ENCODE results near the gene HS3ST5. TPM values are rescaled to one million over a fixed set of nuclear protein-coding genes. Genes with fewer than 3 reads are reported as not detected.

HS3ST5 gene
- total and polyA plus RNA-seq, 2 donors = 0.02 to 0.05 TPM

DNA sequence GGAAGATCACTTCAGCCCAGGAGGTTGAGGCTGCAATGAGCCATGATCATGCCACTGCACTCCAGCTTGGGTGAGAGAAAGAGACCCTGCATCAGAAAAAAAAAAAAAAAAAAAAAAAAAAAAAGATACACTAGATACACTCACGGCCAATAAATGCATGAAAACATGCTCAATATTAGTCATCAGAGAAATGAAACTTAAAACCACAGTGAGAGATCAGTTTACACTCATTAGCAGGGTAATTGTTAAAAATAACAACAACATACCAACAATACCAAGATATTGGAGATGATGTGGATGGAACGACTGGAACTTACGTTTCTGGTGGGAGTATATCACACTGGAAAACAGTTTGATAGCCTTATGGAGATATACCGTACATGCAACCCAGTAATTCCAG, 29.9 kb downstream of the HS3ST5 start:
- 92% methylated on average over 4 of the region's 4 CpGs for WGBS

DNA sequence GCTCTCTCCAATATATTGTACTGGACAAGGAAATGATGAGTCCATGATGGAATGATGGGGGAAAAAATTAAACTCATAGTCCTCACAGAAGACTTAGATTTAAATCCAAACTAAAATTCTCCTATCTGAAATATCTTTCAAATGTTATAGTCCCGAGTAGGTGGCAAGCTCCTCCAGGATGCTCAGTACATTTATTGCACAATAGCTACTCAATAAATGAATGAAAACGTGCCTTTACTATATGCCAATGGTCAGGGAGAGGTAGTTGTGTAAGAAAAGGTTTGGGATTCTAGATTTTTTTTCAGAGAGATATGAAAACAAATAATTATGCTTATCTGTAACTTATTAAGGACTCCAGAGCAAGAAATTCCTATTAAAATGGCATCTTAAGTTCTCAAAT, 32.8 kb downstream of the HS3ST5 start:
- Histone ChIP-seq H3K4me3 (ENCODE audit: low read length in 2 of 2) (no peak overlapping the region), H3K27ac (ENCODE audit: low read depth in 1 of 2, low read length in 1 of 2) (no peak overlapping the region), H3K4me1 (ENCODE audit: control insufficient read depth in 2 of 2, insufficient read depth in 2 of 2, low read length in 2 of 2) (no peaks in the 10 kb centered on the region), H3K27me3 (ENCODE audit: control insufficient read depth in 2 of 2, insufficient read depth in 1 of 2, low read length in 1 of 2) (no peaks in the 10 kb centered on the region), H3K9me3 (ENCODE audit: control insufficient read depth in 2 of 2, insufficient read depth in 1 of 2, low read length in 1 of 2) (no peaks in the 10 kb centered on the region), H3K36me3 (ENCODE audit: control insufficient read depth in 2 of 2, insufficient read depth in 2 of 2, low read length in 1 of 2) (no peaks in the 10 kb centered on the region)
- DNase-seq (ENCODE audit: low read depth in 6 of 9, low spot score in 9 of 9) = no peak
- 86% methylated on average over 2 of the region's 2 CpGs for WGBS

More for the DNA sequence above, 29.9 kb downstream of the HS3ST5 start:
- DNase-seq (ENCODE audit: low read depth in 6 of 9, low spot score in 9 of 9) = no peak
- H3K9me3 ChIP-seq (ENCODE audit: control insufficient read depth in 2 of 2, insufficient read depth in 1 of 2, low read length in 1 of 2) = no peaks in the 10 kb centered on the region
- H3K4me3 ChIP-seq (ENCODE audit: low read length in 2 of 2) = no peak overlapping the region
- H3K4me1 ChIP-seq (ENCODE audit: control insufficient read depth in 2 of 2, insufficient read depth in 2 of 2, low read length in 2 of 2) = no peaks in the 10 kb centered on the region
- no peaks in the 10 kb centered on the region for H3K27me3 ChIP-seq (ENCODE audit: control insufficient read depth in 2 of 2, insufficient read depth in 1 of 2, low read length in 1 of 2)
- no peaks in the 10 kb centered on the region for H3K36me3 ChIP-seq (ENCODE audit: control insufficient read depth in 2 of 2, insufficient read depth in 2 of 2, low read length in 1 of 2)
- no peak overlapping the region for H3K27ac ChIP-seq (ENCODE audit: low read depth in 1 of 2, low read length in 1 of 2)

DNA sequence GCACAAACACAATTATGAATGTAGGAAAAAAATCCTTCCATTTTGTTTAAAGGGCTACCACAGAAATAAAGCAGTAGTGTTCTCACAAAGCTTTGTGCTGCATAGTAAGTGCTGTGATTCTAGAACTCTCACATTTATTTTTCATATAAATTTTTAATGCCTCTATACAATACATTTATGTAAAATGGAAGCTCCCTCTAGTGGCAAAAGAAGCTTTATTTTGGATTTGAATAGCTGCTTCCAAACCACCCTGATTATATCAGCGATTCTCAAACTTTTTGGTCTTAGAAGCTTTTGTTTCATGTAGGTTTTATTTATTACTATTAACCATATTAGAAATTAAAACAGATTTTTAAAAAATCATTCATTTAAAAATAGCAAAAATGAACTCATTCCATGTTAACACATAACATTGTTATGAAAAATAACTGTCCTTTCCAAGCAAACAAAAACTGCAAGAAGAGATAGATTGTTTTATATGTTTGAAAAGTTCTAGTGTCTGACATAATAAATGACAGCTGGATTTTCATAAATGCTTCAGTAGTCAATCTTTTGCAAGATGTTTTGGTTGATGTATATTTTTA, 38.4 kb downstream of the HS3ST5 start:
- Histone ChIP-seq H3K27ac (ENCODE audit: low read depth in 1 of 2, low read length in 1 of 2) (no peak overlapping the region), H3K27me3 (ENCODE audit: control insufficient read depth in 2 of 2, insufficient read depth in 1 of 2, low read length in 1 of 2) (no peaks in the 10 kb centered on the region), H3K4me3 (ENCODE audit: low read length in 2 of 2) (no peak overlapping the region), H3K36me3 (ENCODE audit: control insufficient read depth in 2 of 2, insufficient read depth in 2 of 2, low read length in 1 of 2) (no peaks in the 10 kb centered on the region), H3K4me1 (ENCODE audit: control insufficient read depth in 2 of 2, insufficient read depth in 2 of 2, low read length in 2 of 2) (no peaks in the 10 kb centered on the region), H3K9me3 (ENCODE audit: control insufficient read depth in 2 of 2, insufficient read depth in 1 of 2, low read length in 1 of 2) (no peaks in the 10 kb centered on the region)
- peak in 1 of 9 donors; percentile 10 for DNase-seq (ENCODE audit: low read depth in 6 of 9, low spot score in 9 of 9)
- WGBS = 83% methylated on average over 1 of the region's 1 CpG

DNA sequence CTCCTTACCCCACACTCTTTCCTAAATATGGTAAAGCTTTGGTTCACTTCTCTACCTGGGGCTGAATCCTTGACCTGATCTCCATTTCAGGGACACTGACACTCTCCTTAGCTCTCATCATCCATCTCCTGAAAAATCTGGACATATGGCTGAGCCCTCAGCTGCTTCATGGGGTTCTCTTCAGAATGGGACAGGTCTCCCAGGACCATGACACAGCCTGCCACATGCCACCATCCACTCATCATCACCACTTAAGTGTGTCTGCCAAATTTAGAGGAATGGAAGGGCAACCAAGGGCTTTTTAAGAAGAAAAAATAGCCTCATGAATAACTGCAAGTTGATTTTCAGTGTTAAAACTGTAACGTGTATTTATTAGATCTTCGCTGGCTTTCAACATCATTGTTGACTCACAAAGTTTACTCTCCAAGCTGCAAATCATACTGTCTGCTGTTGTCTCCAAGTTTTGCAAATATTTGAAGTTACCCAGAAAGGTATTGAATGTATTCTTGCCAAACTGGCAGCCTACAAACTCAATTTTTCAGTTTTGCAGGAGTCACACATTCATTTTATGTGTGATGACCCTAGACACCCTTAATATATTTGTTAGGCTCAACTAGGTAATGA, 41.1 kb downstream of the HS3ST5 start:
- H3K4me1 ChIP-seq (ENCODE audit: control insufficient read depth in 2 of 2, insufficient read depth in 2 of 2, low read length in 2 of 2) = no peaks in the 10 kb centered on the region
- H3K27ac ChIP-seq (ENCODE audit: low read depth in 1 of 2, low read length in 1 of 2) = no peak overlapping the region
- no peaks in the 10 kb centered on the region for H3K36me3 ChIP-seq (ENCODE audit: control insufficient read depth in 2 of 2, insufficient read depth in 2 of 2, low read length in 1 of 2)
- H3K9me3 ChIP-seq (ENCODE audit: control insufficient read depth in 2 of 2, insufficient read depth in 1 of 2, low read length in 1 of 2) = no peaks in the 10 kb centered on the region
- no peak for DNase-seq (ENCODE audit: low read depth in 6 of 9, low spot score in 9 of 9)
- no peak overlapping the region for H3K4me3 ChIP-seq (ENCODE audit: low read length in 2 of 2)
- 93% methylated on average over 2 of the region's 2 CpGs for WGBS
- H3K27me3 ChIP-seq (ENCODE audit: control insufficient read depth in 2 of 2, insufficient read depth in 1 of 2, low read length in 1 of 2) = no peaks in the 10 kb centered on the region

DNA sequence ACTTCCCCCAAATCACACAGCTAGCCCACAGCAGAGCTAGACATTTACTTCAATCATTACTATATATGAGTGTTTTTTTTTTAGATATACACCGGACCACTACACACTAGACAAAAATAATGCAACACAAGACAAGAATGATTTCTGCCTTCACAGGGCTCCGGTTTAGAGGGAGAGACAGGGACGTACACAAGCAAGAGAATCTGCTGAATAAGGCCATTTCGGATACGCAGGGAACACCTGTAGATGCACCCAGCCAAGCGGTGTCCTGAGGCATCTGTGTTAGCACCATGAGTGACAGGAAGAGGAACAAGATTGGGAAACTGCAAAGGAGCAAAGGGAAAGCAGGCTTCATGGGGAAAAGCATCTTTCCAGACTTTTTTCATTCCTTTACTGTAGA, 45.7 kb downstream of the HS3ST5 start:
- Histone ChIP-seq H3K4me3 (ENCODE audit: low read length in 2 of 2) (no peak overlapping the region), H3K27ac (ENCODE audit: low read depth in 1 of 2, low read length in 1 of 2) (no peak overlapping the region), H3K4me1 (ENCODE audit: control insufficient read depth in 2 of 2, insufficient read depth in 2 of 2, low read length in 2 of 2) (no peaks in the 10 kb centered on the region), H3K27me3 (ENCODE audit: control insufficient read depth in 2 of 2, insufficient read depth in 1 of 2, low read length in 1 of 2) (no peaks in the 10 kb centered on the region), H3K9me3 (ENCODE audit: control insufficient read depth in 2 of 2, insufficient read depth in 1 of 2, low read length in 1 of 2) (no peaks in the 10 kb centered on the region), H3K36me3 (ENCODE audit: control insufficient read depth in 2 of 2, insufficient read depth in 2 of 2, low read length in 1 of 2) (no peaks in the 10 kb centered on the region)
- no peak for DNase-seq (ENCODE audit: low read depth in 6 of 9, low spot score in 9 of 9)
- 93% methylated on average over 6 of the region's 6 CpGs for WGBS

DNA sequence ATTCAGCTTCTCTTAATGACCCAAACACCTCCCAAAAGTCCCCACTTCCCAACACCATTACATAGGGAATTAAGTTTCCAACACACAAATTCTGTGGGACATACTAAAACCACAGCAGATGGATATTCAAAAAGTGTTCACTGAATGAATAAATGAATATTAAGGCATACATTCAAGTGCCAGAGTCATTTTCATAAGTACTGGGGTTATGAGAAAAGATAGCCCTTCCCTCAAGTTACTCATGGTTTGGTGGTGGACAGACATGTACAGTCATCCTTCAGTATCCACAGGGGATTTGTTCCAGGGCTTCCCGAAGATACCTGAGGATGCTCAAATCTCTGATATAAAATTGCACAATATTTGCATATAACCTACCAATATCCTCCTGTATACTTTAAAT, 50.4 kb downstream of the HS3ST5 start:
- WGBS = 90% methylated on average over 1 of the region's 1 CpG
- no peak for DNase-seq (ENCODE audit: low read depth in 6 of 9, low spot score in 9 of 9)
- H3K4me1 ChIP-seq (ENCODE audit: control insufficient read depth in 2 of 2, insufficient read depth in 2 of 2, low read length in 2 of 2) = no peaks in the 10 kb centered on the region
- no peak overlapping the region for H3K27ac ChIP-seq (ENCODE audit: low read depth in 1 of 2, low read length in 1 of 2)
- no peaks in the 10 kb centered on the region for H3K36me3 ChIP-seq (ENCODE audit: control insufficient read depth in 2 of 2, insufficient read depth in 2 of 2, low read length in 1 of 2)
- H3K27me3 ChIP-seq (ENCODE audit: control insufficient read depth in 2 of 2, insufficient read depth in 1 of 2, low read length in 1 of 2) = no peaks in the 10 kb centered on the region
- no peaks in the 10 kb centered on the region for H3K9me3 ChIP-seq (ENCODE audit: control insufficient read depth in 2 of 2, insufficient read depth in 1 of 2, low read length in 1 of 2)
- no peak overlapping the region for H3K4me3 ChIP-seq (ENCODE audit: low read length in 2 of 2)

DNA sequence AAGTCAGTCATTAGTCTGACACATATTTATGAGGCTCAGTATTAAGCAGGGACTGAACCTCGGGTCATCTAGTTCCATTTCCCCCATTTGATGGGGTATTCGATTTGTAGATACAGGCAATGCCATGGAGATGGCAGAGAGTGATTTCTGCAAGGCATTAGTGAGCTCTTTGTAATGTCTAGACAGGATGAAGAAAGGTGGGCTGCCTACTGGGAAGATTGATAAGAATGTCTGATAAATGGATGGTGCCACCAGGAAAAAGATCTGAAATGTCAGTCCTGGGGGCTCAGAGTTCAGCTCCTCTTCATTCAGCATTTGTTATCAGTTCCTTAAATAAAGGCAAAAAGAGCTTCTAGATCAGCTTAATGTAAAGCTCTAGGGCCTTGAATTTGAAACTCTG, 51.4 kb downstream of the HS3ST5 start:
- Histone ChIP-seq H3K9me3 (ENCODE audit: control insufficient read depth in 2 of 2, insufficient read depth in 1 of 2, low read length in 1 of 2) (no peaks in the 10 kb centered on the region), H3K27me3 (ENCODE audit: control insufficient read depth in 2 of 2, insufficient read depth in 1 of 2, low read length in 1 of 2) (no peaks in the 10 kb centered on the region), H3K4me1 (ENCODE audit: control insufficient read depth in 2 of 2, insufficient read depth in 2 of 2, low read length in 2 of 2) (no peaks in the 10 kb centered on the region), H3K27ac (ENCODE audit: low read depth in 1 of 2, low read length in 1 of 2) (no peak overlapping the region), H3K36me3 (ENCODE audit: control insufficient read depth in 2 of 2, insufficient read depth in 2 of 2, low read length in 1 of 2) (no peaks in the 10 kb centered on the region), H3K4me3 (ENCODE audit: low read length in 2 of 2) (no peak overlapping the region)
- no peak for DNase-seq (ENCODE audit: low read depth in 6 of 9, low spot score in 9 of 9)
- WGBS = 62% methylated on average over 2 of the region's 2 CpGs

DNA sequence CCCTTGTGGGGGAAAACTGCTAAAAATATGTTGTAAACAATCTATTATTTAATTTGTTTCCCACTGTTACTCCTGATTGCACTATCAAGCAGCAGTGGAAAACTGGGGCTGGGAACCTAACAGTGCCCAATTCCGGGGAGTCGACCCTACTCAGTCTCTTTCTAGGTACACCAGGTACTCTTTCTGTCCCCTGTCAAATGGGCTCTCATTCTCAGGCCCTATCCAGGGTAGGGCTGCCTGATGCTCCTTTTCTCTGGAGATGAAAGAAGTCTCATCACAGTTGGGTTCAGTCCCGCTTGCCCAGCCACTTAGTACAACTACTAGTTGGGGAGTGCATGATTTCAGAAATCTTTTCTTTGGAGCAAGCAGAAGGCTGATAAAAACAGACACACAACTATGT, 52.0 kb downstream of the HS3ST5 start:
- Histone ChIP-seq H3K27ac (ENCODE audit: low read depth in 1 of 2, low read length in 1 of 2) (no peak overlapping the region), H3K27me3 (ENCODE audit: control insufficient read depth in 2 of 2, insufficient read depth in 1 of 2, low read length in 1 of 2) (no peaks in the 10 kb centered on the region), H3K4me1 (ENCODE audit: control insufficient read depth in 2 of 2, insufficient read depth in 2 of 2, low read length in 2 of 2) (no peaks in the 10 kb centered on the region), H3K9me3 (ENCODE audit: control insufficient read depth in 2 of 2, insufficient read depth in 1 of 2, low read length in 1 of 2) (no peaks in the 10 kb centered on the region), H3K36me3 (ENCODE audit: control insufficient read depth in 2 of 2, insufficient read depth in 2 of 2, low read length in 1 of 2) (no peaks in the 10 kb centered on the region), H3K4me3 (ENCODE audit: low read length in 2 of 2) (no peak overlapping the region)
- no peak for DNase-seq (ENCODE audit: low read depth in 6 of 9, low spot score in 9 of 9)
- WGBS = 99% methylated on average over 3 of the region's 3 CpGs

DNA sequence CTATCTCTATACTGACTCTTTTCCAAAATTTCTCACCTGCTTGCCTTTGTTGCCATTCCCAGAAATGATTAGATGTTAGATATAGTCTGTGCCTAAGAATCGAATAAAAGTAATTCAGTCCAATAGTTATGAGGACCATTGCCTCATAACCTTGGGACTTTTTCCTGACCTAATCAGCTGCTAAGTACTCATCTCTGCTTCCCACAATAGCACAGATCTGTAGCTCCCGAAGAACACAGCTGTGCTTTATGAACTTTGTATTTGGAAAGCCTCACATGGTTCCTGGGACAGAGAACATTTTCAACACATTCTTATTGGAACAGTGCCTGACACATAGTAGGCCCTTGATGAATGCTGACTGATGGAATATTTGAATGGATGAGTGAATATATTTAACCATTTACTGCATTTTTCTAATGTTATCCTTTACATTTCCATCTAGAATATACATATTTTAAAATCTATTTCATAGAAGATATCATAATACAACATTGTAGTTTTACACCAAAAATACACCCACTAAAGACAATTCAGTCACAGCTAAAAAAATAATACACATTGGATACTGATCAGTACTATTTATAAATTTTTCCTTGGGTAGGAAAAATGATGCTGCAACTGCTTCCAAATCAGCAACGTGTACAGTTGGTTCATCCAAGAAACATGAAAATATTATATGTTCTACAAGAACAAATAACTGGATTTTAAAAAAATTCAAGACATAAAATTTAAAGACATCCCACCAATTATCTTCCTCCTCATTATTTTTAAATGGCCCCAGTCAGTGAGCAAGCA, 53.9 kb downstream of the HS3ST5 start:
- Histone ChIP-seq H3K27ac (ENCODE audit: low read depth in 1 of 2, low read length in 1 of 2) (no peak overlapping the region), H3K36me3 (ENCODE audit: control insufficient read depth in 2 of 2, insufficient read depth in 2 of 2, low read length in 1 of 2) (no peaks in the 10 kb centered on the region), H3K9me3 (ENCODE audit: control insufficient read depth in 2 of 2, insufficient read depth in 1 of 2, low read length in 1 of 2) (no peaks in the 10 kb centered on the region), H3K4me1 (ENCODE audit: control insufficient read depth in 2 of 2, insufficient read depth in 2 of 2, low read length in 2 of 2) (no peaks in the 10 kb centered on the region), H3K27me3 (ENCODE audit: control insufficient read depth in 2 of 2, insufficient read depth in 1 of 2, low read length in 1 of 2) (no peaks in the 10 kb centered on the region), H3K4me3 (ENCODE audit: low read length in 2 of 2) (no peak overlapping the region)
- no peak for DNase-seq (ENCODE audit: low read depth in 6 of 9, low spot score in 9 of 9)
- WGBS = 91% methylated on average over 3 of the region's 3 CpGs

All from thymus (tissue), 11 donors.